Right cardiac atrium (tissue), 5 donors: ENCODE results near the gene RAD17. TPM values are rescaled to one million over a fixed set of nuclear protein-coding genes. Genes with fewer than 3 reads are reported as not detected.
"Not testable (repeated sequence)": the region's sequence is repeated elsewhere in the genome, so short reads cannot be mapped to it uniquely, and the experiment has no call there.

Experiments
- ATAC-seq, 2 donors: fragments of 200-7000 bp; cut with Tn5 transposase; one replicate each; pipeline versions ENCODE4 v1.8.0 to v1.9.1; 2020; ENCODE audit warnings: moderate library complexity in 2 of 2, mild to moderate bottlenecking in 1 of 2
- DNase-seq, 3 donors: peaks; one replicate each; pipeline ENCODE4 v3.0.0-alpha.2; 2020
- H3K27ac ChIP-seq: one replicate; pipeline ENCODE4 v1.5.1; 2013; ENCODE audit warnings: mild to moderate bottlenecking, low read length, control low read depth, moderate library complexity
- H3K27me3 ChIP-seq: one replicate; pipeline ENCODE4 v1.6.1; 2013; ENCODE audit not compliant: control insufficient read depth, insufficient read depth
- H3K4me1 ChIP-seq: one replicate; pipeline ENCODE4 v1.6.1; 2013; ENCODE audit warnings: low read length; ENCODE audit not compliant: control insufficient read depth, insufficient read depth
- H3K4me3 ChIP-seq: one replicate; pipeline ENCODE4 v1.5.1; 2013; ENCODE audit warnings: low read length, control low read depth
- H3K9me3 ChIP-seq: one replicate; pipeline ENCODE4 v1.6.1; 2013; ENCODE audit warnings: low read length; ENCODE audit not compliant: control insufficient read depth
- WGBS: extraction: QIAGEN DNeasy Blood & Tissue Kit; methylation state at CpG from one replicate; pipeline ENCODE4 v1.1.7; 2013; 5-methylcytosine and 5-hydroxymethylcytosine counted together
- intact Hi-C, 4 donors: fragments of 100-400 bp; cut with DNase I; formaldehyde crosslinking; loops; one replicate each; pipeline versions ENCODE4 v1.11.0 to v1.14.0; 2022 to 2023
- long read RNA-seq, 4 donors: library from polyadenylated mRNA; unstranded; transcript quantifications; one replicate each; pipeline ENCODE4 v2.0.0, GENCODE V29; 2020 to 2021
- polyA plus RNA-seq: library from polyadenylated mRNA; stranded (reverse); fragments of 200-250 nt; gene quantifications from one replicate; pipeline ENCODE4 v1.2.3, GENCODE V29; 2013
- total RNA-seq, 4 donors: library from RNA; stranded (reverse); fragmentation: NEBNext Ultra II Directional; extraction: Animal tissue kit (Norgen Biotek cat#: 25700); gene quantifications; one replicate each; pipeline ENCODE4 v1.2.1, GENCODE V29; 2021
- donor health status: healthy with polysubstance abuse.
- donor health status: DM: no; HTN: yes; CAD: no.
- donor health status: DM: no; HTN: no; CAD: no.
- donor health status: DM: no; HTN: yes; CAD: no; lungs with severe emphysema.
- donor health status: DM: yes; HTN: yes; CAD: no.

Gene RAD17, protein sequence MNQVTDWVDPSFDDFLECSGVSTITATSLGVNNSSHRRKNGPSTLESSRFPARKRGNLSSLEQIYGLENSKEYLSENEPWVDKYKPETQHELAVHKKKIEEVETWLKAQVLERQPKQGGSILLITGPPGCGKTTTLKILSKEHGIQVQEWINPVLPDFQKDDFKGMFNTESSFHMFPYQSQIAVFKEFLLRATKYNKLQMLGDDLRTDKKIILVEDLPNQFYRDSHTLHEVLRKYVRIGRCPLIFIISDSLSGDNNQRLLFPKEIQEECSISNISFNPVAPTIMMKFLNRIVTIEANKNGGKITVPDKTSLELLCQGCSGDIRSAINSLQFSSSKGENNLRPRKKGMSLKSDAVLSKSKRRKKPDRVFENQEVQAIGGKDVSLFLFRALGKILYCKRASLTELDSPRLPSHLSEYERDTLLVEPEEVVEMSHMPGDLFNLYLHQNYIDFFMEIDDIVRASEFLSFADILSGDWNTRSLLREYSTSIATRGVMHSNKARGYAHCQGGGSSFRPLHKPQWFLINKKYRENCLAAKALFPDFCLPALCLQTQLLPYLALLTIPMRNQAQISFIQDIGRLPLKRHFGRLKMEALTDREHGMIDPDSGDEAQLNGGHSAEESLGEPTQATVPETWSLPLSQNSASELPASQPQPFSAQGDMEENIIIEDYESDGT
- 10 to 100 TPM; 14.8 to 19.1 (median 18.7) TPM for total RNA-seq
- 10.3 TPM for polyA plus RNA-seq
- long read RNA-seq, donor 1, transcript RAD17-220 (18 exons, 3,057 nt): major isoform, 7 of 20 reads
- long read RNA-seq, donor 1, partial matches to known transcripts: 1 of 20 reads
- long read RNA-seq, donor 1, other reads (novel, unspliced or antisense): 4 of 20 reads
- long read RNA-seq, donor 2, partial matches to known transcripts: 1 of 8 reads
- long read RNA-seq, donor 2, other reads (novel, unspliced or antisense): 1 of 8 reads
- long read RNA-seq, donor 3, transcript RAD17-202 (17 exons, 3,164 nt): minor isoform, 5 of 57 reads
- long read RNA-seq, donor 3, transcript RAD17-220 (18 exons, 3,057 nt): minor isoform, 5 of 57 reads
- long read RNA-seq, donor 3, transcript RAD17-204 (18 exons, 2,943 nt): major isoform, 25 of 57 reads
- long read RNA-seq, donor 3, partial matches to known transcripts: 6 of 57 reads
- long read RNA-seq, donor 3, other reads (novel, unspliced or antisense): 13 of 57 reads
- long read RNA-seq, donor 4, transcript RAD17-204 (18 exons, 2,943 nt): major isoform, 8 of 13 reads
- long read RNA-seq, donor 4, partial matches to known transcripts: 1 of 13 reads
- long read RNA-seq, donor 4, other reads (novel, unspliced or antisense): 1 of 13 reads

DNA sequence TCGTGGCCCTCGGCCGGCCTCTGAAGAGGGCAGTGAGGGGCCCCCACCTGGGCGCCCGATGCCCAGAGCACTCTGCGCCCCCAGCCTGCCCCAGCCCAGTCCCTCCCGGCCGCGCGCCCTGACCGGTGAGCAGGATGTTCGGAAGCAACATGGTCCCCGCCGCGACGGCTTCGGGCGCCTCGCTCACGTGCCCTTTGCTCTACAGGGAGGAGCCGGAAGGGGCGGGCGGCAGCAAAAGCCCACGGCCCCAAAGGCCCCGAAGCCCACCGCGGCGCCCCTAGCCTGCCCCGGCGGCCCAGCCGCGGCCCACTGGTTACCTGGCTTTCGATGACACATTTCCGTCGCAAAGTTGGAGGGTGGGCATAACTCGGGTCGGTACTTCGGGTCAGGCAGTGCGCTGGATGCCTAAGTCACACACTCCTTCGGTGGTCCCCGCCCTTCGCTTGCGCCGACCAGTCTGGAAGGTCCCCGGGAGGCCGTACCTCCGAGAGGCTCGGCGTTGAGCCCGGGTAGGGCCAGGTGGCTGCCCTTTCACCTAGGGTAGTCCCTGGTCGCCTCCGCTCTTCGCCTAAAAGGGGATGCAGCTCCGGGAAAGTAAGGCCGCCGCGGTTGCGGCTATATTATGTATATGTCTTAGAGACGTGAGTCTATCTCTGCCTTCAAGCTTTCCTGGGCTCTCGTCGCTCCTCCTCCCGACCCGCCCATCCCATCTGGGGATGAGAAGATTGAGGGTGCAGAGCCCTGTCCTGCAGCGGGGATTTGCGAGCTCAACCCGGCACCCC is at the start of gene RAD17, which contains the start of the genes AK6 and TAF9:
RAD17 (plus strand) TSS at position 479 of the 782 bp plus-strand sequence. CDS start 2,391 bp downstream, outside the sequence.
AK6 (minus strand) TSS at position 181 of the 782 bp plus-strand sequence; CDS start at position 151, 30 bp downstream.
TAF9 (minus strand) TSS at position 181 of the 782 bp plus-strand sequence. CDS start 3,783 bp downstream, outside the sequence.
- H3K4me3 ChIP-seq: peak within 1 kb of the TSS; percentile 83
- peaks cover 2% of the 10 kb centered on the region for H3K4me1 ChIP-seq
- H3K27me3 ChIP-seq: no peaks in the 10 kb centered on the region
- intact Hi-C loops: no loop called here
- H3K27ac ChIP-seq: peak within 1 kb of the TSS; percentile 86
- under 1% methylated on average over 66 of the region's 66 CpGs for WGBS
- peak; percentile 95 to 98 (median 96) for DNase-seq
- peak; percentile 99 for ATAC-seq
- H3K9me3 ChIP-seq: no peaks in the 10 kb centered on the region

DNA sequence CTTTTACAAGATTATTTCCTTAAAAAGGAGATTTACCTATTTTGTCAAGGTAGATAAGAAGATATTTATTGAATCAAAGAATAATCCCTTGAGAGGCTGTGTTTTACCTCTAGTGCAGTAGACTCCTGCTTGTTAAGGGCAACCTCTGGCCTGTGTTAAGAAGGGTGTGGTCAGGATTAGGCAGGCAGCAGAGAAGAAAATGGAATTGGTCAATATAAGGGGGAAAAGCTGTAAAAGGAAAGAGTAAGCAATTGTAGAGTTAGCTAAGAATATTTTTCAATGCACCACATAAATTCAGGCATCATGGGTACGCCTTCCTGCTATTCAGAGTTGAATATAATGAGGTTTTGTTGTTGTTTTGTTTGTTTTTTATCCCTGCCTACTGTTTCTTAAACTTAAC is 43.3 kb upstream of the RAD17 start:
- no peaks in the 10 kb centered on the region for H3K9me3 ChIP-seq
- H3K4me1 ChIP-seq: no peaks in the 10 kb centered on the region
- intact Hi-C loops: no loop called here
- WGBS: 92% methylated on average over 1 of the region's 1 CpG
- H3K27me3 ChIP-seq: no peaks in the 10 kb centered on the region
- no peak overlapping the region for H3K4me3 ChIP-seq
- no peak for DNase-seq
- H3K27ac ChIP-seq: no peak overlapping the region
- no peak for ATAC-seq

DNA sequence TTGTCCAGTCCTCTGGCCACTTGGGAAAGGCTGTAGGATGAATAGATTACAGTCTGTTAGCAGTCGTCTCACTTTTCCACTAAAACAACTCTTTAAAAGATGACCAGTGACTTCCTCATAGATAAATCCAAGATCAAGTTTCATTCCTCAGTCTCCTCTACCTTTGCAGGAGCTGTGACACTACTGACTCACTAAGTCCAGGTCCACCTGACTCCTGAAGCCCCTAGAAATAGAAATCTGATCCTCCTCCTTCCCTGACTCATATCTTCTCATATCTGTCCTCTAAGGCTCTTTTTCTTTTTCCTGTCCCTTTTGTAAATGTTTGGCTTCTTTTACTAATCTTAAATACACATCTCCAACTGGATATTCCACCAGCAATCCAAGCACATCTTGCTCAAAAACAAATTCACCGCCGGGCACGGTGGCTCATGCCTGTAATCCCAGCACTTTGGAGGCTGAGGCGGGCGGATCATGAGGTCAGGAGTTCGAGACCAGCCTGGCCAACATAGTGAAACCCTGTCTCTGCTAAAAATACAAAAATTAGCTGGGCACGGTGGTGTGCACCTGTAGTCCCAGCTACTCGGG is 39.6 kb upstream of the RAD17 start:
- intact Hi-C loops: loop anchor here in 2 of 4 donors (5.0 to 10.0 kb wide), 2 partner anchors 285 to 288 kb away; no protein-coding TSS in a partner anchor
- Histone ChIP-seq H3K27me3 (no peaks in the 10 kb centered on the region), H3K4me3 (no peak overlapping the region), H3K27ac (no peak overlapping the region), H3K4me1 (no peaks in the 10 kb centered on the region), H3K9me3 (no peaks in the 10 kb centered on the region)
- 81% methylated on average over 9 of the region's 9 CpGs for WGBS
- DNase-seq (no peak), ATAC-seq (no peak)

DNA sequence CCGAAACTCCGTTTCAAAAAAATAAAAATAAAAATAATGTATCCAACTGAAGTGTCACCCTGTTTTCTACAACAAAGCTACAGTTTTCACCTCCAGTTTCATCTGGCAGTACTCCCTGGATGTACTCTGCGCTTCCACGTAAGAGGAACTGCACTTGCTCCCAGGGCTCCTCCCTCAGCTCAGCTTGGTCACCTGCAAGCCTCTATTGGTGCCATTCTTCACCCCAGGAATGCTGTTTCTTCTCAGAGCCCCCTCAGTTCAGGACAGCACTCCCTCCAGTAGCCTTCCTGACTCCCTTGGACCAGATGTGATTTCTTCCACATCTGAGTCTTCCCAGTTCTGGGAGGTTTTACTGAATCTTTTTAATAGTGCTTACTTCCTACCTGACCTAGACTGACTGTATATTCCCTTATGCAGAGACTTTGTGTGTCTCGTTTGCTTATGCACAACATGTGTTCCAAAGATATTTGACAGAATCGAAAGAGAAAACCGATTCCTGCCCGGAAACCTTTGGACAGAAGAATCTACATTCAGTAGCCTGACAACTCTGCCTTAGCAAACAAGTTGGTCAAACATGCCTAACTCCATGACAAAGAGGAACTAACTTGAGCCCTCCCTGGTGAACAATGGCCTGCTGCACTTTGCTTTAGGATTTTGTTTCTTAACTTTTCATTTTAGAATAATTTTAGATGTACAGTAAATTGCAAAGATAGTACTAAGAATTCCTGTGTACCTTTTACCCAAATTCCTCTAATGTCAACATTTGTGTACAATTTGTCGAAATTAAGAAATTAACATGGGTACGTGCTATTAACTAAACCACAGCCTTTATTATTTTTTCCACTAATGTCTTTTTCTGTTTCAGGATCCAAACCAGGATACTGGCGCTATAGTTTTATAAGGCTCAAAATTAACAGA is 37.8 kb upstream of the RAD17 start:
- ATAC-seq: no peak
- Histone ChIP-seq H3K9me3 (no peaks in the 10 kb centered on the region), H3K4me1 (no peaks in the 10 kb centered on the region), H3K4me3 (peak overlapping the region; percentile 38), H3K27ac (no peak overlapping the region), H3K27me3 (no peaks in the 10 kb centered on the region)
- no peak for DNase-seq
- intact Hi-C loops: loop anchor here in 2 of 4 donors (5.0 to 10.0 kb wide), 2 partner anchors 287 to 289 kb away; no protein-coding TSS in a partner anchor
- WGBS: 67% methylated on average over 11 of the region's 11 CpGs

DNA sequence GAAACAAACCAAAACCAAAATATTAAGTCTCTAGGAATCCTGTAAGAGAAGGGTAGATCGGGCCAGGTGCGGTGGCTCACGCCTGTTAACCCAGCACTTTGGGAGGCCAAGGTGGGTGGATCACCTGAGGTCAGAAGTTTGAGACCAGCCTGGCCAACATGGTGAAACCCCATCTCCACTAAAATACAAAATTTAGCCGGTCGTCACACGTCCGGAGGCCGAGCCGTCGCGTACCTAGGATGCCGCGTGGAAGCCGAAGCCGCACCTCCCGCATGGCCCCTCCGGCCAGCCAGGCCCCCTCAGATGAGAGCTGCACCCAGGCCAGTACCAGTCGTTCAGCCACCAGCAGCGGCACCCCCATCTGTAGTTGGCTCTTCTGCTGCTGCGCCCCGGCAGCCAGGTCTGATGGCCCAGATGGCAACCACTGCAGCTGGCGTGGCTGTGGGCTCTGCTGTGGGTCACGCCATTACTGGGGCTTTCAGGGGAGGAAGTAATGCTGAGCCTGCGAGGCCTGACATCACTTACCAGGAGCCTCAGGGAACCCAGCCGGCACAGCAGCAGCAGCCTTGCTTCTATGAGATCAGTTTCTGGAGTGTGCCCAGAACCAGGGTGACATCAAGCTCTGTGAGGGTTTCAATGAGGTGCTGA is 35.8 kb upstream of the RAD17 start:
- not testable (repeated sequence) for H3K27me3 ChIP-seq, H3K9me3 ChIP-seq, H3K4me1 ChIP-seq, H3K27ac ChIP-seq, H3K4me3 ChIP-seq
- 93% methylated on average over 25 of the region's 25 CpGs for WGBS
- DNase-seq: peak in 2 of 3 donors; percentile 54 to 63
- intact Hi-C loops: loop anchor here in 2 of 4 donors (5.0 to 10.0 kb wide), 2 partner anchors 289 to 291 kb away; no protein-coding TSS in a partner anchor
- ATAC-seq: peak in 1 of 2 donors; percentile 10

DNA sequence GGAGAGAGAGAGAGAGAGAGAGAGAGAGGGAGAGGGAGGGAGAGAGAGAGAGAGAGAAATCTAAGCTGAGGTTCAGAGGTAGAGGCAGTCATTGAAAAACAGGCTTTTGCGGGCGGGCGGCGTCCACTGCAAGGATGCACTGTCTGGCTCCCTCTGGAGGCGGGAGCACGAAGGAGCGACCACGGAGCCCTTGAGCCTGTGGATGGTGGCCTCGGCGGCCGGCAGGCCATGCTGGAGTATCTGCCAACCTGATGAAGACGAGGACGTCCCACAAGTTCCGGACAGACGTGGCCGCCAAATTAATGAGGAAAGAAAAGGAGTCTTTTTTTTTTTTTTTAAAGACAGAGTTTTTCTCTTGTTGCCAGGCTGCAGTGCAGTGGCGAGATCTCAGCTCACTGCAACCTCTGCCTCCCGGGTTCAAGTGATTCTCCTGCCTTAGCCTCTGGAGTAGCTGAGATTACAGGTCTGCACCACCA is 34.8 kb upstream of the RAD17 start:
- DNase-seq: peak; percentile 88 to 96 (median 94)
- WGBS: 10% methylated on average over 18 of the region's 18 CpGs
- no peaks in the 10 kb centered on the region for H3K9me3 ChIP-seq
- no peaks in the 10 kb centered on the region for H3K4me1 ChIP-seq
- intact Hi-C loops: loop anchor here in 2 of 4 donors (5.0 to 10.0 kb wide), 2 partner anchors 290 to 293 kb away; no protein-coding TSS in a partner anchor
- peak overlapping the region; percentile 16 for H3K4me3 ChIP-seq
- peak; percentile 90 for ATAC-seq
- H3K27me3 ChIP-seq: no peaks in the 10 kb centered on the region
- no peak overlapping the region for H3K27ac ChIP-seq

DNA sequence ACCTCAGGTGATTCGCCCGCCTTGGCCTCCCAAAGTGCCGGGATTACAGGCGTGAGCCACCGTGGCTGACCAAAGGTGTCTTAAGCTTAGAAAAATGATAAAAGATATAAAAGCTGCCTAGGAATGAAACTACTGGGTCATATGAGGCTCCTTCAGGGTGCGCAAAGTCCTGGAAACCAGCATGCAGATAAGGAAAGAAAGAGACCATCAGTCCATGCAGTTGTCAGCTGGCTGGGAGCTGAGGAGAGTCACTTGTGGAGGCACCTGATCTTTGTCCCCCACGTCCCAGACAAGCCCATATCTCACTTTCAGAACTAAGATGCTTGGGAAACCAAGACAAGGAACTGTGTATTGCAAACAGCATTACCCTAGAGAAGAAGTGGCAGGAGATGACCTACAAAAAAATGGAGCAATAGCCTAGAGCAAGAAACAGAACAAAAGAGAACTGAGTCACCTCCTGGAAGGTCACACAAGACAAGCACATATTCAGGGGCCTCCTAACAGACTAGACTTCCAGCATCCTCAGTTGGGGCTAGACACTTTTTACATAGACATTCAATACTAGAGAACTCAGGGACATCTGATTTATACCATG is 34.2 kb upstream of the RAD17 start:
- Histone ChIP-seq H3K27ac (no peak overlapping the region), H3K4me1 (no peaks in the 10 kb centered on the region), H3K9me3 (no peaks in the 10 kb centered on the region), H3K4me3 (no peak overlapping the region), H3K27me3 (no peaks in the 10 kb centered on the region)
- DNase-seq: no peak
- intact Hi-C loops: loop anchor here in 1 of 4 donors (10.0 kb wide), 1 partner anchor 291 kb away; no protein-coding TSS in a partner anchor
- 88% methylated on average over 7 of the region's 7 CpGs for WGBS
- no peak for ATAC-seq

DNA sequence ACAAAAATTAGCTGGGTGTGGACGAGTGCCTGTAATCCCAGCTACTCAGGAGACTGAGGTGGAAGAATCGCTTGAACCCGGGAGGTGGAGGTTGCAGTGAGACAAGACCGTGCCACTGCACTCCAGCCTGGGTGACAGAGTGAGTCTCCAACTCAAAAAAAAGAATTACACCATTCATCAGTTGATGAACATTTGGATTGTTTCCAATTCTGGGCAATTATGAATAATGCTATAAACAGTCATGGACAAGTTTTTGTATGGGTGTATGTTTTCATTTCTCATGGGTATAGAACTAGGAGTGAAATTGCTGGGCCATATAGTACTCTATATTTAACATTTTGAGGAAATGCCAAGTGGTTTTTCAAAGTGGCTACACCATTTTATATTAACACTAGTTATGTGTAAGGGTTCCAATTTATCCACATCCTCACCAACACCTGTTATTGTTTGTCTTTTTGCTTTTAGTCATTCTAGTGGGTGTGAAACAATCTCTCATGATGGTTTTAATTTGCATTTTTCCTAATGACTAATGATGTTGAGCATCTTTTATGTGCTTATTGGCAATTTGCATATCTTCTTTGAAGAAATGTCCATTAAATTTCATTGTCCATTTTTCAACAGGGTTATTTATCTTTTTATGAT is 28.0 kb upstream of the RAD17 start:
- H3K4me1 ChIP-seq: no peaks in the 10 kb centered on the region
- H3K9me3 ChIP-seq: no peaks in the 10 kb centered on the region
- H3K27ac ChIP-seq: no peak overlapping the region
- 89% methylated on average over 4 of the region's 4 CpGs for WGBS
- no peak for DNase-seq
- H3K4me3 ChIP-seq: no peak overlapping the region
- no peak for ATAC-seq
- H3K27me3 ChIP-seq: no peaks in the 10 kb centered on the region
- intact Hi-C loops: no loop called here
